GM23338 (cell line): ENCODE results near the gene SORT1. TPM values are rescaled to one million over a fixed set of nuclear protein-coding genes. Genes with fewer than 3 reads are reported as not detected.

Experiments
- ATAC-seq: fragments of 200-7000 bp; cut with Tn5 transposase; 3 replicates; pipeline ENCODE4 v1.9.1; 2020
- DNase-seq: peaks from one replicate; pipeline ENCODE4 v3.0.0-alpha.2; 2015; ENCODE audit warnings: low spot score
- H2AFZ ChIP-seq: fragments of 200-600 bp; sonication (generic); 2 replicates; pipeline ENCODE4 v1.8.0; 2016; ENCODE audit warnings: antibody characterized with exemption, mild to moderate bottlenecking, moderate library complexity
- H3F3A ChIP-seq: fragments of 200-600 bp; sonication (generic); replicated peaks from 2 replicates; pipeline ENCODE4 v1.8.0; 2017; ENCODE audit warnings: antibody characterized with exemption, mixed run types, low read depth
- H3K27ac ChIP-seq: fragments of 200-600 bp; sonication (generic); 2 replicates; pipeline ENCODE4 v1.6.1; 2016; ENCODE audit warnings: low read depth
- H3K27me3 ChIP-seq: fragments of 200-600 bp; sonication (generic); 2 replicates; pipeline ENCODE4 v1.8.0; 2016; ENCODE audit warnings: mild to moderate bottlenecking, mixed run types, moderate library complexity; ENCODE audit not compliant: insufficient read depth
- H3K36me3 ChIP-seq: fragments of 200-600 bp; sonication (generic); 2 replicates; pipeline ENCODE4 v1.8.0; 2016; ENCODE audit warnings: mild to moderate bottlenecking; ENCODE audit not compliant: insufficient read depth
- H3K4me1 ChIP-seq: fragments of 200-600 bp; sonication (generic); 2 replicates; pipeline ENCODE4 v1.8.0; 2016; ENCODE audit warnings: mild to moderate bottlenecking, moderate library complexity; ENCODE audit not compliant: insufficient read depth
- H3K4me2 ChIP-seq: fragments of 200-600 bp; sonication (generic); 2 replicates; pipeline ENCODE4 v1.7.1; 2017; ENCODE audit warnings: mixed run types
- H3K4me3 ChIP-seq: fragments of 200-600 bp; sonication (generic); 2 replicates; pipeline ENCODE4 v1.6.1; 2016; ENCODE audit warnings: mixed run types
- H3K79me2 ChIP-seq: fragments of 200-600 bp; sonication (generic); replicated peaks from 2 replicates; pipeline ENCODE4 v1.8.0; 2017; ENCODE audit warnings: mild to moderate bottlenecking; ENCODE audit not compliant: insufficient read depth
- H3K9me2 ChIP-seq: fragments of 200-600 bp; sonication (generic); 2 replicates; pipeline ENCODE4 v1.8.0; 2017; ENCODE audit not compliant: insufficient read depth
- H4K20me1 ChIP-seq: fragments of 200-600 bp; sonication (generic); replicated peaks from 2 replicates; pipeline ENCODE4 v1.8.0; 2017; ENCODE audit warnings: mild to moderate bottlenecking; ENCODE audit not compliant: insufficient read depth
- H3K27ac Mint-ChIP-seq: 2 replicates; pipeline ENCODE4 v1.8.0; 2020; ENCODE audit warnings: inconsistent platforms, mild to moderate bottlenecking, moderate library complexity, mixed read lengths
- H3K27me3 Mint-ChIP-seq: 3 replicates; pipeline ENCODE4 v1.8.0; 2022; ENCODE audit warnings: low read depth, mild to moderate bottlenecking, moderate library complexity, mixed read lengths, inconsistent platforms; ENCODE audit not compliant: insufficient read depth, poor library complexity
- H3K36me3 Mint-ChIP-seq: 3 replicates; pipeline ENCODE4 v1.8.0; 2021; ENCODE audit warnings: low read depth, mild to moderate bottlenecking, inconsistent platforms, moderate library complexity, mixed read lengths
- H3K4me1 Mint-ChIP-seq: 3 replicates; pipeline ENCODE4 v1.8.0; 2020; ENCODE audit warnings: mild to moderate bottlenecking, inconsistent platforms, mixed read lengths
- H3K4me3 Mint-ChIP-seq: 3 replicates; pipeline ENCODE4 v1.8.0; 2021; ENCODE audit warnings: moderate library complexity, mild to moderate bottlenecking, inconsistent platforms, mixed read lengths
- H3K9me3 Mint-ChIP-seq: 3 replicates; pipeline ENCODE4 v1.8.0; 2020; ENCODE audit warnings: moderate library complexity, mild to moderate bottlenecking, inconsistent platforms, mixed read lengths
- CREB1 ChIP-seq: fragments of 250-450 bp; sonication (Bioruptor Pico); IDR thresholded peaks from 2 replicates; pipeline ENCODE4 v1.5.0; 2020; ENCODE audit warnings: low read depth, mild to moderate bottlenecking, moderate library complexity
- EZH2 ChIP-seq: fragments of 200-600 bp; sonication (generic); IDR thresholded peaks from one replicate; pipeline ENCODE4 v1.8.0; 2017; ENCODE audit warnings: antibody characterized with exemption, mild to moderate bottlenecking, low read depth; ENCODE audit not compliant: unreplicated experiment
- NANOG ChIP-seq: IDR thresholded peaks from 2 replicates; pipeline ENCODE4 v1.6.1; 2016; ENCODE audit warnings: antibody characterized with exemption, borderline replicate concordance
- STAT1 ChIP-seq: IDR thresholded peaks from one replicate; pipeline ENCODE4 v1.6.1; 2016; ENCODE audit warnings: antibody characterized with exemption; ENCODE audit not compliant: unreplicated experiment
- ZNF114 ChIP-seq: fragments of 250-450 bp; sonication (Bioruptor Pico); IDR thresholded peaks from 2 replicates; pipeline ENCODE4 v1.5.0; 2020; ENCODE audit warnings: mild to moderate bottlenecking, moderate library complexity
- ZNF331 ChIP-seq: fragments of 250-450 bp; sonication (Bioruptor Pico); IDR thresholded peaks from 2 replicates; pipeline ENCODE4 v1.5.0; 2020; ENCODE audit warnings: low read depth, mild to moderate bottlenecking, moderate library complexity
- polyA plus RNA-seq: library from polyadenylated mRNA; unstranded; fragments of >200 nt; fragmentation: Nextera tagmentation; extraction: Ambion mirVana; gene quantifications from 2 replicates; pipeline ENCODE4 v1.2.1, GENCODE V29; 2016
- total RNA-seq: library from RNA; depleted of rRNA; stranded (reverse); fragments of >200 nt; shearing (Covaris generic); gene quantifications from 2 replicates; pipeline ENCODE4 v1.2.3, GENCODE V29; 2014
- TF ChIP-seq, protein P1 (sequence below): IDR thresholded peaks from one replicate; pipeline ENCODE4 v1.6.1; 2018; ENCODE audit warnings: antibody characterized with exemption; ENCODE audit not compliant: unreplicated experiment
- TF ChIP-seq, protein P2 (sequence below), 2 experiments: fragments of 200-600 bp in 1 of 2; sonication (generic) in 1 of 2; conservative IDR thresholded peaks; 2 replicates each; pipeline versions ENCODE4 v1.5.1 to v1.6.1; 2016 to 2017; ENCODE audit warnings: antibody characterized with exemption in 2 of 2, low read depth in 2 of 2, mild to moderate bottlenecking in 2 of 2, moderate library complexity in 1 of 2

Gene SORT1
- total and polyA plus RNA-seq, 2 experiments from 2014 or later, result 10.9 to 55.4 TPM

DNA sequence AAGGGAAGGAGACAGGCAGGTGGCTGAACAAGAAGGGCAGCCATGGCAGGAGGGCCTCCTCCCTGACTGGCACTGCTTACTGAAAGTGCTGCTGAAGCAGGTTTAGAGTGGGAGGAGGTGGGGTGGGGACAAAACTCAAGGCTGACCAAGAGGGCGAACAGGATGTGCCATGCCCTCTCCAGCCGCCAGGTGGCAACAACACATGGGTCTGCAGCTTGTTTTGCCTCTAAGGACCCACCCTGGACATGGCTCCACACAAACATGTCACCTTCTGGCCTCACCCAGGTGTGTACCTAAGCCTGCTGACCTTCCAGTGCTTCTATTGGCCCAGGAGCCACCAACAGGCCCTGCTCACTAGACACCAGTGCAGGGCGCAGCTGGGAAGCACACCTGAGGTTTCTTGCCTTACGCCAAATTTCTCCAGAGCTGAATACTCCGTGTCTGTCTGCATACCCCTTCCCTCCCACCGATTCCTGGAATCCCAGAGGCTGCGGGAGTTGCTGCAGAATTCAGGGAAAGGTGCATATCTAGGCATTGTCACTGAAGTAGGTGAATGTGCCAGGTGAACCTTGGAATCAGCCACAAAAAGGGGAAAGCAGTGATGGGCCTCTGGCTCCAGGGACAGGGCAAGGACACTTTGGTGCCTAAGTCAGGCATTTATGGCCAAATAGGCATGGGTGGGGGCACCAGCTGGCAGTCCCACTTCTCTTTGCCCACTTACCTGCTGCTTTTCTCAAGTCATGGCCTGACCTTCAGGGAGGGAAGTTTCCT is 120.1 kb downstream of the SORT1 start (continued):
- TF ChIP-seq, protein P1, sequence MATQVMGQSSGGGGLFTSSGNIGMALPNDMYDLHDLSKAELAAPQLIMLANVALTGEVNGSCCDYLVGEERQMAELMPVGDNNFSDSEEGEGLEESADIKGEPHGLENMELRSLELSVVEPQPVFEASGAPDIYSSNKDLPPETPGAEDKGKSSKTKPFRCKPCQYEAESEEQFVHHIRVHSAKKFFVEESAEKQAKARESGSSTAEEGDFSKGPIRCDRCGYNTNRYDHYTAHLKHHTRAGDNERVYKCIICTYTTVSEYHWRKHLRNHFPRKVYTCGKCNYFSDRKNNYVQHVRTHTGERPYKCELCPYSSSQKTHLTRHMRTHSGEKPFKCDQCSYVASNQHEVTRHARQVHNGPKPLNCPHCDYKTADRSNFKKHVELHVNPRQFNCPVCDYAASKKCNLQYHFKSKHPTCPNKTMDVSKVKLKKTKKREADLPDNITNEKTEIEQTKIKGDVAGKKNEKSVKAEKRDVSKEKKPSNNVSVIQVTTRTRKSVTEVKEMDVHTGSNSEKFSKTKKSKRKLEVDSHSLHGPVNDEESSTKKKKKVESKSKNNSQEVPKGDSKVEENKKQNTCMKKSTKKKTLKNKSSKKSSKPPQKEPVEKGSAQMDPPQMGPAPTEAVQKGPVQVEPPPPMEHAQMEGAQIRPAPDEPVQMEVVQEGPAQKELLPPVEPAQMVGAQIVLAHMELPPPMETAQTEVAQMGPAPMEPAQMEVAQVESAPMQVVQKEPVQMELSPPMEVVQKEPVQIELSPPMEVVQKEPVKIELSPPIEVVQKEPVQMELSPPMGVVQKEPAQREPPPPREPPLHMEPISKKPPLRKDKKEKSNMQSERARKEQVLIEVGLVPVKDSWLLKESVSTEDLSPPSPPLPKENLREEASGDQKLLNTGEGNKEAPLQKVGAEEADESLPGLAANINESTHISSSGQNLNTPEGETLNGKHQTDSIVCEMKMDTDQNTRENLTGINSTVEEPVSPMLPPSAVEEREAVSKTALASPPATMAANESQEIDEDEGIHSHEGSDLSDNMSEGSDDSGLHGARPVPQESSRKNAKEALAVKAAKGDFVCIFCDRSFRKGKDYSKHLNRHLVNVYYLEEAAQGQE, result no peak
- TF ChIP-seq NANOG, result no peak

DNA sequence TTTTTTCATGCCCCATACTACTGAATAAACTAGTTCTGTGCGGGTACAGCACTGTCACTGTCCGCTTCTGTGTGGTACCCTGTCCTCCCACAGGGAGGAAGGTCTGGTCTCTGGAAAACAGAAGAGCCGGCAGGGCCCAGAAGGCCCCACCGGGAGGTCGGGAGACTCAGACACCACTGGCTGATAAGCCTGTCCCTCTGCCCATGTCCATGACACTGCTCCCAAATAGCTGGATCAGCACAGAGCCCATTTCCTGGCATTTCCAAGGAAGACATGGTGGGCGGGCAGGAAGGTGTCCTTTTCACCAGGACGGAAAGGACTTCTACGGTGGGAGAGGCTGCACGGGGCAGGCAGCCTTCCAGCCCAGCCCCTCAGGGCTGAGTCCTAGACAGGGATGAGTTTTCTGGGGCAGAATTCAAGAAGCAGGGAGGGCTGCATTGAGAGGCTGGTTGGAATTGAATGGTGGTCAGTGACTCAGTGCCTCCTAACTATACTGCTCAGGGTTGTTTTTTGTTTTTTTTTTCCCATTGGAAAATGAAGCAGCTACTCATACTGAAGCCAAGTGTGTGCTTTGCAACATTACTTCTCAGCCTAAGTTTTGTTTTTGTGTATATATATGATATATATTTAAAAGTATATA is 121.9 kb downstream of the SORT1 start:
- no peaks in the 10 kb centered on the region for H3K9me3 Mint-ChIP-seq
- no peak for ATAC-seq
- peaks cover 26% of the 10 kb centered on the region for H3K4me1 Mint-ChIP-seq
- no peak overlapping the region; the same call in 2 of the 3 replicates for H3K4me3 Mint-ChIP-seq
- no peaks in the 10 kb centered on the region for H3K9me2 ChIP-seq
- H3K27me3 Mint-ChIP-seq, result peaks cover 13% of the 10 kb centered on the region
- H3F3A ChIP-seq, result peaks cover 19% of the 10 kb centered on the region
- H3K79me2 ChIP-seq, result 0 out of 2 replicates have a peak, but pooled peaks cover 6% of the 10 kb centered on the region
- H4K20me1 ChIP-seq, result peaks cover 5% of the 10 kb centered on the region; the same call in 1 of the 2 replicates
- H3K36me3 ChIP-seq, result peaks cover 12% of the 10 kb centered on the region; the same call in 1 of the 2 replicates
- peak overlapping the region; percentile 71; the same call in 1 of the 2 replicates for H3K27ac Mint-ChIP-seq
- H3K4me3 ChIP-seq, result no peak overlapping the region
- no peak overlapping the region for H2AFZ ChIP-seq
- peaks cover 39% of the 10 kb centered on the region for H3K36me3 Mint-ChIP-seq
- no peak for DNase-seq
- H3K4me1 ChIP-seq, result peaks cover 16% of the 10 kb centered on the region
- no peak overlapping the region for H3K4me2 ChIP-seq
- no peak overlapping the region for H3K27ac ChIP-seq
- H3K27me3 ChIP-seq, result no peaks in the 10 kb centered on the region
- TF ChIP-seq EZH2 (no peak), STAT1 (no peak), CREB1 (CRISPR knock-in tag) (no peak), ZNF331 (CRISPR knock-in tag) (no peak), ZNF114 (no peak)
- TF ChIP-seq, protein P2, sequence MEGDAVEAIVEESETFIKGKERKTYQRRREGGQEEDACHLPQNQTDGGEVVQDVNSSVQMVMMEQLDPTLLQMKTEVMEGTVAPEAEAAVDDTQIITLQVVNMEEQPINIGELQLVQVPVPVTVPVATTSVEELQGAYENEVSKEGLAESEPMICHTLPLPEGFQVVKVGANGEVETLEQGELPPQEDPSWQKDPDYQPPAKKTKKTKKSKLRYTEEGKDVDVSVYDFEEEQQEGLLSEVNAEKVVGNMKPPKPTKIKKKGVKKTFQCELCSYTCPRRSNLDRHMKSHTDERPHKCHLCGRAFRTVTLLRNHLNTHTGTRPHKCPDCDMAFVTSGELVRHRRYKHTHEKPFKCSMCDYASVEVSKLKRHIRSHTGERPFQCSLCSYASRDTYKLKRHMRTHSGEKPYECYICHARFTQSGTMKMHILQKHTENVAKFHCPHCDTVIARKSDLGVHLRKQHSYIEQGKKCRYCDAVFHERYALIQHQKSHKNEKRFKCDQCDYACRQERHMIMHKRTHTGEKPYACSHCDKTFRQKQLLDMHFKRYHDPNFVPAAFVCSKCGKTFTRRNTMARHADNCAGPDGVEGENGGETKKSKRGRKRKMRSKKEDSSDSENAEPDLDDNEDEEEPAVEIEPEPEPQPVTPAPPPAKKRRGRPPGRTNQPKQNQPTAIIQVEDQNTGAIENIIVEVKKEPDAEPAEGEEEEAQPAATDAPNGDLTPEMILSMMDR (conservative IDR thresholded peaks at IDR 0.05; ENCODE audit: low read depth in 2 of 2), result no peak
- TF ChIP-seq, protein P1, result no peak
